ENCODE measurements around the gene KRT73. TPM values are rescaled to one million over a fixed set of nuclear protein-coding genes. Genes with fewer than 3 reads are reported as not detected.

The KRT73 gene
- total and polyA plus RNA-seq, 2 experiments from 2014 or later, result not detected

DNA sequence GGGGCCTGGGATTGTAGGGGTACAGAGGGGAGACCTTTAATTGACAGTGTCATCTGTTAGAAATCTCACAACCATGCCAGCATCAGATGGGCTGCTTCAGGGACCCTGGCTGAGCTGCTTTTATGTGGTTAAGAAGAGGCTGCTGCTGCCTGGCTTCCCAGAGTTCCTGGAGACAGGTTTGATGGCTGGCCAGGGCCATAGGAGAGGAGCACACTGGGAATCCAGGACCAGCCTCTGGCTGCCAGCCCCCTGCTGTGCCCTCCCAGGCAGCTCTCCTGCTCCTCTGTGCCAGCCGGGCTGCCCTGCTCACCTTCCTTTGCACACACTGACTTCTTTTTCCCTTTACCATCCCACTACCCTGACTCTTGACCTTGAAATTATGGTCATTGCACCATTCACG, 507 bp upstream of the KRT73 start:
- Histone ChIP-seq H3K9me3 (ENCODE audit: low read depth) (no peaks in the 10 kb centered on the region), H3K27me3 (peaks cover 6% of the 10 kb centered on the region), H3K27ac (no peak overlapping the region), H3K79me2 (no peaks in the 10 kb centered on the region), H2AFZ (no peak overlapping the region), H3K4me2 (no peak overlapping the region), H4K20me1 (ENCODE audit: insufficient read depth, poor library complexity, severe bottlenecking) (no peaks in the 10 kb centered on the region), H3K36me3 (replicated peaks; ENCODE audit: insufficient read depth, low read depth) (no peaks in the 10 kb centered on the region), H3K4me1 (ENCODE audit: insufficient read depth) (no peaks in the 10 kb centered on the region), H3K9me2 (replicated peaks; ENCODE audit: insufficient read depth) (no peaks in the 10 kb centered on the region), H3K4me3 (no peak overlapping the region)
- no peak for TF ChIP-seq EZH2phosphoT487 (IDR thresholded peaks at IDR 0.05; ENCODE audit: low read depth, severe bottlenecking, unreplicated experiment)
- TF ChIP-seq EZH2 (IDR thresholded peaks at IDR 0.05; ENCODE audit: borderline replicate concordance), result no peak
- TF ChIP-seq, protein P1, sequence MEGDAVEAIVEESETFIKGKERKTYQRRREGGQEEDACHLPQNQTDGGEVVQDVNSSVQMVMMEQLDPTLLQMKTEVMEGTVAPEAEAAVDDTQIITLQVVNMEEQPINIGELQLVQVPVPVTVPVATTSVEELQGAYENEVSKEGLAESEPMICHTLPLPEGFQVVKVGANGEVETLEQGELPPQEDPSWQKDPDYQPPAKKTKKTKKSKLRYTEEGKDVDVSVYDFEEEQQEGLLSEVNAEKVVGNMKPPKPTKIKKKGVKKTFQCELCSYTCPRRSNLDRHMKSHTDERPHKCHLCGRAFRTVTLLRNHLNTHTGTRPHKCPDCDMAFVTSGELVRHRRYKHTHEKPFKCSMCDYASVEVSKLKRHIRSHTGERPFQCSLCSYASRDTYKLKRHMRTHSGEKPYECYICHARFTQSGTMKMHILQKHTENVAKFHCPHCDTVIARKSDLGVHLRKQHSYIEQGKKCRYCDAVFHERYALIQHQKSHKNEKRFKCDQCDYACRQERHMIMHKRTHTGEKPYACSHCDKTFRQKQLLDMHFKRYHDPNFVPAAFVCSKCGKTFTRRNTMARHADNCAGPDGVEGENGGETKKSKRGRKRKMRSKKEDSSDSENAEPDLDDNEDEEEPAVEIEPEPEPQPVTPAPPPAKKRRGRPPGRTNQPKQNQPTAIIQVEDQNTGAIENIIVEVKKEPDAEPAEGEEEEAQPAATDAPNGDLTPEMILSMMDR (IDR thresholded peaks at IDR 0.05; ENCODE audit: poor library complexity), result no peak
- WGBS (ENCODE audit: low lambda C conversion rate, missing lambda C conversion rate), result 89% methylated on average over 2 of the region's 2 CpGs
- no peak for DNase-seq (ENCODE audit: low spot score)

DNA sequence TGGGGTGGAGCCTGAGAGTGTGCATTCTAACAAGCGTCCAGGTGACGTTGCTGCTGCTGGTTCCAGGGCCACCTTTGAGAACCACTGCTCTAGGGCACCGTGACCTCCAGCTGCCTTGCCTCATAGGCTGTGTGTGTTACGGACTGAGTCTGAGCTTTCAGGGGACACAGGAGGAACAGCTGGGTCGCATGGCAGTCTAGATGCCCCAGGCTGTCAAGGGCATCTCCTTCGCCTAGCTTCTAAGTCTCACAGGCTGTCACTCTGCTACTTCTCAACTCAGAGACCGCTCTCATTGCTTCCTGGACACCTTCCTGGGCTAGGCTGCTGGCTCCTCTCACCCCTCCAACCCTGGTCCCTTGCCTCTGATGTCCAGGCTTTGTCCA, 965 bp downstream of the KRT73 start:
- Histone ChIP-seq H3K9me2 (replicated peaks; ENCODE audit: insufficient read depth) (no peaks in the 10 kb centered on the region), H3K4me2 (no peak overlapping the region), H2AFZ (no peak overlapping the region), H3K79me2 (no peaks in the 10 kb centered on the region), H3K36me3 (replicated peaks; ENCODE audit: insufficient read depth, low read depth) (no peaks in the 10 kb centered on the region), H3K27ac (no peak overlapping the region), H4K20me1 (ENCODE audit: insufficient read depth, poor library complexity, severe bottlenecking) (no peaks in the 10 kb centered on the region), H3K4me1 (ENCODE audit: insufficient read depth) (no peaks in the 10 kb centered on the region), H3K9me3 (ENCODE audit: low read depth) (no peaks in the 10 kb centered on the region), H3K4me3 (no peak overlapping the region), H3K27me3 (peaks cover 6% of the 10 kb centered on the region)
- 91% methylated on average over 7 of the region's 7 CpGs for WGBS (ENCODE audit: low lambda C conversion rate, missing lambda C conversion rate)
- TF ChIP-seq, protein P1 (IDR thresholded peaks at IDR 0.05; ENCODE audit: poor library complexity), result no peak
- DNase-seq (ENCODE audit: low spot score), result no peak

DNA sequence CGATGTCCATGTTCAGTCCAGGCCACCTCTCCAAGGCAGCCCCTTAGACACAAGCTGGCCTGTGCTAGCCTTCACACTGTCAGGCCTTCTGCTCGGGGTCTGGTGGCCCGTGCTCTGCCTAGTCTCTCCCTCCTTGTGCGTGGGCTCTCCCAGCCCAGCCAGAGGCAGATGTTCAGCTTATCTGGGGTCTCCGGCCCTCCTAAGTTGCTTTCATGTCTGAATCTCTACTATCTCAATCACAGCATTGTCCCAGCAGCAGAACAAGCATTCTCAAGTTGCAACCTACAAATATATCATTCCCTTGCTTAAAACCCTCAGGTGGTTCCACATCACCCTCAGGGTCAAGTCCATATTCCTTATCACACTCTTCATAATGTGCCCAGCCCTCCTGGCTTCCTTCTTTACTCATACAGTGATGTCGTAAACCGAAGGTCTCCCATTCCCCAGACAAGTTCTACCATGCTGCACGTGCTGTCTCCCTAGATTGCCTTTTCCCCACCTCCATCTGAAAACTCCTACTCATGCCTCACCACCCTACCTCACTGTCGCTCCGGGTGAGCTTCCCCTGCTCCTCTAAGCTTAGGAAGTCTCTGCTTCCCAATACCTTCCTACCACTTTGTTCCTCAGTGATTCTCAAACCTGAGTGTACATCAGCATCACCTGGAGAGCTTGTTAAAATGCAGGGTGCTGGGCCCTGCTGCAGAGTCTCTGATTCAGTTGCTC, 1.5 kb downstream of the KRT73 start:
- Histone ChIP-seq H3K79me2 (no peaks in the 10 kb centered on the region), H3K4me3 (no peak overlapping the region), H3K4me2 (no peak overlapping the region), H3K4me1 (ENCODE audit: insufficient read depth) (no peaks in the 10 kb centered on the region), H2AFZ (no peak overlapping the region), H3K27ac (no peak overlapping the region), H3K9me3 (ENCODE audit: low read depth) (no peaks in the 10 kb centered on the region), H4K20me1 (ENCODE audit: insufficient read depth, poor library complexity, severe bottlenecking) (no peaks in the 10 kb centered on the region), H3K36me3 (replicated peaks; ENCODE audit: insufficient read depth, low read depth) (no peaks in the 10 kb centered on the region), H3K27me3 (peaks cover 7% of the 10 kb centered on the region), H3K9me2 (replicated peaks; ENCODE audit: insufficient read depth) (no peaks in the 10 kb centered on the region)
- TF ChIP-seq, protein P1 (IDR thresholded peaks at IDR 0.05; ENCODE audit: poor library complexity), result no peak
- TF ChIP-seq EZH2 (IDR thresholded peaks at IDR 0.05; ENCODE audit: borderline replicate concordance), result no peak
- no peak for TF ChIP-seq EZH2phosphoT487 (IDR thresholded peaks at IDR 0.05; ENCODE audit: low read depth, severe bottlenecking, unreplicated experiment)
- no peak for DNase-seq (ENCODE audit: low spot score)
- WGBS (ENCODE audit: low lambda C conversion rate, missing lambda C conversion rate), result 79% methylated on average over 10 of the region's 10 CpGs
